Measurements from ENCODE around the gene HASPIN.

- TF ChIP-seq MYC (IDR thresholded peaks at IDR 0.05; ENCODE audit: low read depth, low read length) (no peak), MYC (CRISPR knock-in tag; IDR thresholded peaks at IDR 0.05; ENCODE audit: borderline replicate concordance, low read depth) (no peak), TCF7L2 (IDR thresholded peaks at IDR 0.05; ENCODE audit: low read depth, low read length) (no peak), ZFP36 (IDR thresholded peaks at IDR 0.05; ENCODE audit: low read depth, low read length, partially characterized antibody) (no peak), ZNF24 (IDR thresholded peaks at IDR 0.05) (no peak), ESRRA (IDR thresholded peaks at IDR 0.05; ENCODE audit: borderline replicate concordance, low read depth) (no peak), BACH1 (tag; IDR thresholded peaks at IDR 0.05) (no peak), EZH2 (IDR thresholded peaks at IDR 0.05; ENCODE audit: borderline replicate concordance, low read depth, low read length) (no peak), YY1 (IDR thresholded peaks at IDR 0.05; ENCODE audit: borderline replicate concordance in 1 of 3, control insufficient read depth in 1 of 3, extremely low read depth in 1 of 3, insufficient read depth in 3 of 3, insufficient read length in 1 of 3, insufficient replicate concordance in 2 of 3, low read depth in 1 of 3, low read length in 2 of 3) (no peak), ZKSCAN1 (IDR thresholded peaks at IDR 0.05; ENCODE audit: low read depth, low read length) (no peak)
- TF ChIP-seq, protein P1, sequence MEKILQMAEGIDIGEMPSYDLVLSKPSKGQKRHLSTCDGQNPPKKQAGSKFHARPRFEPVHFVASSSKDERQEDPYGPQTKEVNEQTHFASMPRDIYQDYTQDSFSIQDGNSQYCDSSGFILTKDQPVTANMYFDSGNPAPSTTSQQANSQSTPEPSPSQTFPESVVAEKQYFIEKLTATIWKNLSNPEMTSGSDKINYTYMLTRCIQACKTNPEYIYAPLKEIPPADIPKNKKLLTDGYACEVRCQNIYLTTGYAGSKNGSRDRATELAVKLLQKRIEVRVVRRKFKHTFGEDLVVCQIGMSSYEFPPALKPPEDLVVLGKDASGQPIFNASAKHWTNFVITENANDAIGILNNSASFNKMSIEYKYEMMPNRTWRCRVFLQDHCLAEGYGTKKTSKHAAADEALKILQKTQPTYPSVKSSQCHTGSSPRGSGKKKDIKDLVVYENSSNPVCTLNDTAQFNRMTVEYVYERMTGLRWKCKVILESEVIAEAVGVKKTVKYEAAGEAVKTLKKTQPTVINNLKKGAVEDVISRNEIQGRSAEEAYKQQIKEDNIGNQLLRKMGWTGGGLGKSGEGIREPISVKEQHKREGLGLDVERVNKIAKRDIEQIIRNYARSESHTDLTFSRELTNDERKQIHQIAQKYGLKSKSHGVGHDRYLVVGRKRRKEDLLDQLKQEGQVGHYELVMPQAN (IDR thresholded peaks at IDR 0.05; ENCODE audit: borderline replicate concordance): no peak
Observed at GRCh38 chr17:3727041-3727440, 3.3 kb downstream of the HASPIN start.
